HG03280 (cell line): Measurements from ENCODE around the gene AK8.

ENCODE experiments used
- ATAC-seq: cut with Tn5 transposase; IDR thresholded peaks from one replicate; pipeline ENCODE4 v1.9.1; 2021; ENCODE audit warnings: mild to moderate bottlenecking, moderate library complexity; ENCODE audit not compliant: unreplicated experiment

AK8 gene

DNA sequence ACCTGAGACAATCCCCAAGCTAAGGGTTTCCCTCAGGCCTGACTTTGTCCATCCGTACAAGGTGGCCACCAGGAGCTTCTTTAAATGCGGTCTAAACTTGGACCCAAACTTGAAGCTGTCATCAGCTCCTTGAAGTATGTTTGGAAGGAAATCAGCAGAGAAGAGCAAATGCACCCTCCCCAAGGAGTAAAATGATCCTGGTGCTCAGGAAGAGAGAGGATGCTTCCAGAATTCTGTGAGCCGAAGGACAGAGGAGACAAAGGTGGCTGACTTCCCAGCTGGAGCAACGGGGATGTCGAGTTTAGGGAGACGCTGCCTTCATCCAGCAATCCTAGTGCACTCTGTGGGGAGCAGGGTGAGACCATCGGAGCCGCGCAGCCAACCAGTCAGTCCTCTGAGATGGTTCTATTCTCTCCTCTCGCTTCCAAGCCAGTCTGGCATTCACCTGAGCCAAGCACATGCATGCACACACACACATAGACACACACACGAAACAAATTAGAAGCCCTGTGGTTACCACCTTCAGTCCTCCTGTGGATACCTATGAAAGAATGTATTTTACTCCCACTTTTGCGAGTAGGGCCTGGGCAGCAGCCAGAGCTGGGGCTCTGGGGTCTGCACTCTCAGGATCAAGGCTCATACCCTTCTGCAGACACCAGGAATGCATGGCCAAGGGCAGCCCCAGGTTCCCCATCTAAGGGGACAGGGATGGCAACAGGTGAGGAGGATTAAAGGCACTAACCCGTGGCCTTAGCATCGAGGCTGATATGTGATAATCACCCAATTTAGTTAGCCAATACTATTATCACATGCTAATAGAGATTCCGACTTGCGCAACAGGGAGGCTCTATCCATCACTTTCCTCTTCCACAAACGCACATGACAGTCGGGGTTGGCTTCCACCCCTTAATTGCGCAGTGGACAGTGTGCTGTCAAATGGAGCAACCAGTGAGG is 132.1 kb downstream of the AK8 start:
- ATAC-seq: no peak

DNA sequence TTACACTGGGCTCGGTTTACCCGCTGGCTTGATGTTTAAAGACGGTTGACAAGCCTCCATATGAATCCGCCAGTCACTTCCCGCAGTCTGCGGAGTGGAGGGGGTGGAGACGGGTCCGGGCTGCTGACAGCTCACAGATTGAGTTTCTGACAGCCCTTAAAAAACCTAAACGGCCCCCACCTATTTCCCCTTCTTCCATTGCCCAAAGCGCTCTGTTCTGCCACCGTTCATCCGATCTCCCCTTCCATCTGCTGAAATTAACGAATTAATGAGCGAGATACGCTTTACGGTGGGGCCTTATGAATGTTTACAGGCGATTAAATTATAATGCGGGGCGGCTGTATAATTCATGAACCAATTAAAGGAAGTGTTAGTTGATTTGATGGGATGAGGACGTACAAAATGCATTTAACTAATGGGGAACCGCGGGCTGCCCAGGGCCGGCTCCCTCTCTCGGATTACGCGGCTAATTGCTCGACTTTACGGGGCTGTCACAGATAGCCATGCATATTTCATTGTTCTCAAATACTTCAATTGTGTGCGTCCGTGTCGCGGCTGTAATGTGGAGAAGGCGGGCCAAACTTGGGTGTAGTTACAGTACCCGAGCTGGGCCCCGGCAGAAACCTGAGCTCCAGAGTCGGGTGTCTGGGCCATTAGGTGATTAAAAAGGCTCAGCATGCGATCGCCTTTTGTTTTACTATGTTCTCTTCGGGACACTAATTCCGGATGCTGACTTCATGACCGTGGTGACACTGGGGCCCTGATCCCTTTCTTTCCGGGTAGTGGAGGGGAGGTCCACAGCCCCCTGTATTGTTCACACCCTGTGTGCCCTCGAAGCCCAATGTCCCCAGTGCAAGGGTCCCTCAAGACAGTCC is 133.0 kb downstream of the AK8 start:
- ATAC-seq: no peak

DNA sequence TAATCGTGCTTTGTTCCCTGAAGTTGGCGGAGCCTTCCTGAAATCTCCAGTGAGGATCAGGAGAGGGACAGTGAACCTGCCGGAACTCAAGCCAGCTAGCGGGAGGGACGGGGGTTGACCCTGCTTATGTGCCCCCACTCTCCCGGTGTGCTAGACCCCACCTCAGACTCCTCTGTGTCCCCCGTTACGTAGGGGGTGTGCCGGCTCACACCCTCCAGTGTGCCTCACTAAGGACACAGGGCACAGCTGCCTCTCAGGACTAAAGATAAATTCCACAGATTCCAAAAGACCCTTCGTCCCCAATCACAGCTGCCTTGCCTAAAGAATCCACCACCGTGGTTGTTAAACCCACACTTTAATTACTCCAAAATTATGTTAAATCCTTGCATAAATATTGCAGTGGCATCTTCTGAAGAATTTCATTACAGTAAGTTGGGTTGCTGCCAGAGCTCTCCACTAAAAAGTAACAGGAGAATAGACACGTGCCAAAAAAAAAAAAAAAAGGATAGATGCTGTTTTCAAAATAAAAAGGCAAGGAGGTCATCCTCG is 134.1 kb downstream of the AK8 start:
- ATAC-seq: no peak

- no peak for ATAC-seq
Measured at GRCh38 chr9:132742821-132743311, 135.2 kb downstream of the AK8 start.

- no peak for ATAC-seq
Measured at GRCh38 chr9:132740526-132741309, 137.4 kb downstream of the AK8 start.

- ATAC-seq: no peak
Measured at GRCh38 chr9:132739710-132740310, 138.3 kb downstream of the AK8 start.

DNA sequence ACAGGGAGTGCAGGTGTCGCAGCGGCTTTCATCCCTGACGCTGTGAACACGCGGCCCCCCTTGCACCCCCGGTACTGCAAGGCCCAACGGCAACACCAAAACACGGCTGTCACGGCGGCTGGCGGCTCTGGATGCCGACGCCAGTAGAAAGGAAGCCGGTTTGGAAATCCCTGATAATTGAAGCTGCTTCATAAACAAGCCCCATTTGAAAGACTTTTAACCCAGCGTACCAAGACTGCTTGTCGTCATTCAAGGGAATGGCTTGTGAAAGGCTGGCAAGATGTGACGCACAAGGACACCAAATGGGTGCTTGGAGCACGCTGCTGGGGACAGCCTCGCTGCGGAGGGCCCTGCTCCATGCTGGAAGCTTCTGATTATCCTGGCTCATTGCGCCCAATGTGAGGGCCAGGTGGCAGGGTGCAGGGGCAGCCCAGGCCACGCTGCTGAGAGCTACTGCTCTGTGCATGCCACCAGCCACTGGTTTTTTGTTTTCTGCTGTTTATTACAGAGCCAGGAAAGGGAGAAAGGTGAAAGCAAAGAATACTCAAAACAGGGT is 144.7 kb downstream of the AK8 start:
- ATAC-seq: no peak

DNA sequence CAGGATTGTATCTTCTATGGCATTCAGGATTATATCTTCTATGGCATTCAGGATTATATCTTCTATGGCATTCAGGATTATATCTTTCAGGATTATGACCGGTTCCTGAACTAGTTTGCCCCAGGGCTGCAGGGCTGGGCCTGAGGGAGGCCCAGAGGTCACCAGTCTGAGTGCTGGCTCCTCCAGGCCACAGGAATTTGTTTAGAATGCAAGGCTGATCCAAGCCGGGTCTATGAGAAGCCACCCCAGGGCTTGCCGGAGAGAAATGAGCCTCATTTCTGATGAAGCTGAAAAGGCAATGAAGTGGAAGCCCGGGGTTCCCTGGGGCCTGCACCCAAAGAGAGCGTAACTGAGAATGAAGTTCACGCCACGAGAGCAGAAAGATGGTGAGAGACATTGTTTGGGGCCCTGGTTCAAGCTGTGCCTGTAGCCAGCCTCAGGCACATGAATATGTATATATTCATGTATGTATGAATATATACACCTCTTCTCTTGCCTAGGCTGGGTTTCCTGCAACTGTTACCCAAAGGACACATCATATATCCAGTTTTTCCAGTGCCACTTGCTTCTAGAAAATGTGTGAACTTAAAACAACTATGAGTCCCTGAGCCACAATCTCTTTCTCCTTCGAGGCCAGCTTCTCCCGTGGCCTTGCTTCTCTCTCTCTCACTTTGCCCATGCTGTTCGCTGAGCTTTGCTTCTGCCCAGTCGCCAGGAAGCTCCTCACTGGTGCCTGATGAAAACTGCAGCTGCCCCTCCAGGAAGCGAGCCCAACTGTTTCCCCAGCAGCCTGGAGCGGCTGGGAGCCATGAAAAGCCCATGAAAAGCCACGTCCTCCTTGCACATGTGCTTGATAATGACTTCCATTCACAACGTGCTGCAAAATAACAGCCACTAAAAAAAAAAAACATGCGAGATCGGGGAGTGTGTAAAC is 145.5 kb downstream of the AK8 start:
- no peak for ATAC-seq

DNA sequence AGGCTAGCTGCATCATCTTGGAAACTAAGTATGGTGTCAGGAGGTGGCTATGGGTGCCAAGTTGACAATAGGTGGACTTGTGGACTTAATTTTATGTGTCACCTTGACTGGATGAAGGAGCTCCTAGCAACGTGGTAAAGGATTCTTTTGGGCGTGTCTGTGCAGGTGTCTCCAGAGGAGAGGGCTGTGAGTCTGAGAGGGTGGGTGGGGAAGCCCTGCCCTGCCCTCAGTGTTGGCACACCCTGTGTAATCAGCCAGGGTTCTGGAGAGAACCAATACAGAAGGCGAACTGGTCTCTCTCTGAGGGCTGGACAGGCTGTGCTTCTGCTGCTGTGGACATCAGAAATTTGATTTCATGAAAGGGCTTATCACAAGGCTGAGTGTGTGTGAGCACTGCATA is 146.9 kb downstream of the AK8 start:
- ATAC-seq: no peak

- no peak for ATAC-seq
Measured at GRCh38 chr9:132730054-132731033, 147.7 kb downstream of the AK8 start.

- ATAC-seq: no peak
Measured at GRCh38 chr9:132729235-132729890, 148.7 kb downstream of the AK8 start.

GRCh38 chr9:132728497-132728896 is 149.6 kb downstream of the AK8 start:
- ATAC-seq: no peak

GRCh38 chr9:132728071-132728470 is 150.0 kb downstream of the AK8 start:
- ATAC-seq: no peak

GRCh38 chr9:132726576-132727130 is 151.4 kb downstream of the AK8 start:
- no peak for ATAC-seq

GRCh38 chr9:132725306-132725705 is 152.8 kb downstream of the AK8 start:
- ATAC-seq: no peak

GRCh38 chr9:132723809-132724208 is 154.3 kb downstream of the AK8 start:
- no peak for ATAC-seq
